ENCODE data around the gene SLAIN1.
"Not testable (repeated sequence)": the region's sequence is repeated elsewhere in the genome, so short reads cannot be mapped to it uniquely, and the experiment has no call there.

DNA sequence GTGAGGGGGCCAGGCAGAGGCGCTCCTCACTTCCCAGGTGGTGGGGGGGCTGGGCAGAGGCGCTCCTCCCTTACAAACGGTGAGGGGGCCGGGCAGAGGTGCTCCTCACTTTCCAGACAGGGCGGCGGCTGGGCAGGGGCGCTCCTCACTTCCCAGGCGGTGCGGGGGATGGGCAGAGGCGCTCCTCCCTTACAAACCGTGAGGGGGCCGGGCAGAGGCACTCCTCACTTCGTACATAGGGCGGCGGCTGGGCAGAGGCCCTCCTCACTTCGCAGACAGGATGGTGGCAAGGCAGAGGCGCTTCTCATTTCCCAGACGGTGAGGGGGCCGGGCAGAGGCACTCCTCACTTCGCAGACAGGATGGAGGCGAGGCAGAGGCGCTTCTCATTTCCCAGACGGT, 37.5 kb upstream of the SLAIN1 start:
- TF ChIP-seq POLR2A (IDR thresholded peaks at IDR 0.05) = not testable (repeated sequence)
- TF ChIP-seq, protein P1, sequence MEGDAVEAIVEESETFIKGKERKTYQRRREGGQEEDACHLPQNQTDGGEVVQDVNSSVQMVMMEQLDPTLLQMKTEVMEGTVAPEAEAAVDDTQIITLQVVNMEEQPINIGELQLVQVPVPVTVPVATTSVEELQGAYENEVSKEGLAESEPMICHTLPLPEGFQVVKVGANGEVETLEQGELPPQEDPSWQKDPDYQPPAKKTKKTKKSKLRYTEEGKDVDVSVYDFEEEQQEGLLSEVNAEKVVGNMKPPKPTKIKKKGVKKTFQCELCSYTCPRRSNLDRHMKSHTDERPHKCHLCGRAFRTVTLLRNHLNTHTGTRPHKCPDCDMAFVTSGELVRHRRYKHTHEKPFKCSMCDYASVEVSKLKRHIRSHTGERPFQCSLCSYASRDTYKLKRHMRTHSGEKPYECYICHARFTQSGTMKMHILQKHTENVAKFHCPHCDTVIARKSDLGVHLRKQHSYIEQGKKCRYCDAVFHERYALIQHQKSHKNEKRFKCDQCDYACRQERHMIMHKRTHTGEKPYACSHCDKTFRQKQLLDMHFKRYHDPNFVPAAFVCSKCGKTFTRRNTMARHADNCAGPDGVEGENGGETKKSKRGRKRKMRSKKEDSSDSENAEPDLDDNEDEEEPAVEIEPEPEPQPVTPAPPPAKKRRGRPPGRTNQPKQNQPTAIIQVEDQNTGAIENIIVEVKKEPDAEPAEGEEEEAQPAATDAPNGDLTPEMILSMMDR (IDR thresholded peaks at IDR 0.05) = not testable (repeated sequence)

All from stomach (tissue), 4 donors.